HL-60 (cell line): ENCODE results near the gene TMTC2.

ENCODE experiments used
- CTCF ChIP-seq: IDR thresholded peaks from one replicate; pipeline ENCODE4 v1.5.1; 2011; ENCODE audit warnings: low read length, control low read depth, inconsistent platforms; ENCODE audit not compliant: insufficient read depth
- GABPA ChIP-seq: IDR thresholded peaks from 2 replicates; pipeline ENCODE4 v1.6.1; 2012; ENCODE audit warnings: low read depth
- POLR2AphosphoS5 ChIP-seq: IDR thresholded peaks from 2 replicates; pipeline ENCODE4 v1.6.1; 2012; ENCODE audit warnings: low read depth
- REST ChIP-seq: IDR thresholded peaks from 2 replicates; pipeline ENCODE4 v1.6.1; 2012; ENCODE audit warnings: low read depth; ENCODE audit not compliant: insufficient replicate concordance

DNA sequence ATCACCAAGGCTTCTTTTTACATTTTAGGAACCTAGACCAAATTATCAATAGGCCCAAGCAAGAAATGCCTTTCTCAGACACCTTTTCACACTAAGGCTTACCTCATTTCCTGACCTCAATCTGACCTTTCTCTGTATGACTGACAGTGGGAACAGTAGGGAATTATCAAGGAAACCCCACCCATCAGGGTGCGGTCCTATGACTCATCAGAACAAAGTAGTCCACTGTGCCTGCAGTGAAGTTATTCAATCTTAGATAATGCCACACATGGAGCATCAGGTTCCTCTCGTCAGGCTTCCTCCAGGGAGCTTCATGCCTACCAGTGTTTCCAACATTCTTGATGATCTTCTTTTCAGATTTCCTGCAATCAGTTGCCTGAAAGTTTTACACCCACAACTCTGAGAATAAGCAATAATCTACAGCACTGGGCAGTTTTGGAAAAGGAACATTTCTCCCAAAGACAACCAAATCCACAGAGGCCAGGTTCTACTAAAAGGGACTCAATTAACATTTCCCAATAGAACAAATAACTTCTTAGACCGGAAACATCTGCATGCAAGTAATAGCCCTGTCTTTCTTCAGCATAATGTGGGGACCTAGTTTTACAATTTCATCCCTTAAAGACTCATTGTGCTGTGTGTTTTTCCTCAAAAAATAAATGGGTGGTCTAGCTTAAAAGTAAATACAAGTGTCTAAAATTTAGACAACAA is 35.9 kb upstream of the TMTC2 start:
- TF ChIP-seq CTCF (no peak), POLR2AphosphoS5 (no peak), GABPA (no peak), REST (no peak)
